NCI-H2196 treated with DMSO at 0.1 percent for 48 hours (cell line): Measurements from ENCODE around the gene HAAO.
"Not testable (repeated sequence)": the region's sequence is repeated elsewhere in the genome, so short reads cannot be mapped to it uniquely, and the experiment has no call there.

ENCODE experiments used
- DNase-seq: peaks from one replicate; lab custom pipeline; 2025; ENCODE audit not compliant: unreplicated experiment; lab: John Stamatoyannopoulos, UW

The HAAO gene

DNA sequence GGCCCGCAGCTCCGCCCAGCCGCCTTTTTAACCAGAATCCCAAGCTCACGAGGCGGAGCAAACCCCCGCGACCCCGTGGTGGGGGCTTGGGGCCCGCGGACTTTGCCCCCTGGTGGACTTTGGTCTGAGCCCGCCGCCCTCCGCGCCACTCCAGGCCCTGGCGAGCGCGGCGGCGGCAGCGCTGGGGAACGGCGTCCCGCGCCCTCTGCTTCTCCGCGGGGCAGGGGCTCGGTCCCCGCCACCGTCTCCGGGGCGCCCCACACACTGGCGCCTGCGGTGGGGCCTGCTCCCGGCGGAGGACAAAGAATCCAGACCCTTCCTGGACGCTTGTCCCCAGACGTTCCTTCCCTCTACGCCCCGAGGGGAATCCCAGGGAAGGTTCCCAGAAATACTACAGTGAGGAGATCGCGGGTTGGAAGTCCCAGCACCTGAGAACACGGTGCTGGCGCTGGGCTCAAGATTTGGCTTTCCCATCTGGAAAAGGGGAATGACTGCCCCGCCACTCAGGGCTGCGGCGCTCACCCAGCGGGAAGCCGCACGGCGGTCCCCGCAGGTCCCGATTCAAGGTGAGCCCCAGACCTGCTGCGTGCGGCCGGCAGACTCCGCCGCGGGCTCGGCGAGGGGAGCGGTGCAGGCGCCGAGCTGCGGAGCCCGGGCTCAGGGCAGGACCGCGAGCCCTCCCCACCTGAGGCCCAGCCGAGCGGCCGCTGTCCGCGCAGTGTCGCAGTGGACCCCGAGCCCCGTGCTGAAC, at the start of gene HAAO:
TSS of gene HAAO (minus strand) at position 1 of the 751 bp plus-strand sequence. CDS start 47 bp downstream, outside the sequence.
- no peak for DNase-seq

GRCh38 chr2:42841344-42841743, 49.0 kb upstream of the HAAO start:
- no peak for DNase-seq

DNA sequence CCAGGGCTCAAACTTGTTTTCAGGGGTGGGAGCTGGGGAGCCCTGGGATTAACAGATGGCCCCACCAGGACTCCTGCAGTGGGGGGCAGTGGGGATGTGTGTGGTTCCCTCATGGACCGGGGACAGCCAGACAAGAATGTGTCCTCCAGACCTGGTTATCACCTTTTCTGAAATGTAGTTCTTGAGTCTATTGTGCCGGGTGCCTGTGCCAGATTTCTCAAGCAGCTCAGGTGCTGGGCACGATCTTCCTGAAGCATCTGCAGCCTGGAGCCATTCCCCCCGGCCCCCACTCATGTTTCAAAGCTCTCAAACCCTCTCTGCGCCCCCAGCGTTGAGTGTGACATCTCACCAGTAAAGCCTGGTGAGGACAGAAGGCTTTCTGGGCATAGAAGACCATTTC, 48.4 kb upstream of the HAAO start:
- no peak for DNase-seq

GRCh38 chr2:42839809-42840501, 47.6 kb upstream of the HAAO start:
- no peak for DNase-seq

DNA sequence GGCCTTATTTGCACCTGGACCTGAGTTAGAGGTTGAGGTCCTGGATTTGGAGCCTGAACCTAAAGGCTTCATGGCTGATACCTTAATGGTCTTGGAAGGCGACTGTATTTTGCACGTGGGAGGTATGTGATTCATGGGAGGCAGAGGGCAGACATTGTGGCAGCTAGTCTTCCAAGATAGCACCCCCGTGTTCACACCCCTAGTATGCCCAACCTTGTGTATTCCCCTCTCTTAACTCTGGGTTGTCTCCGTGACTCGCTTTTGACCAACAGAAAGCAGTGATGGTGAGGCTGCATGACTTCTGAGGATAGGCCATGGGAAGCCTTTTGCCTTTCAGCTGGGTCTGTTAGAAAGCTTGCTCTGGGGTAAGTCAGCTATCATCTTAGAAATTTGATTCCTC, 45.8 kb upstream of the HAAO start:
- no peak for DNase-seq

DNA sequence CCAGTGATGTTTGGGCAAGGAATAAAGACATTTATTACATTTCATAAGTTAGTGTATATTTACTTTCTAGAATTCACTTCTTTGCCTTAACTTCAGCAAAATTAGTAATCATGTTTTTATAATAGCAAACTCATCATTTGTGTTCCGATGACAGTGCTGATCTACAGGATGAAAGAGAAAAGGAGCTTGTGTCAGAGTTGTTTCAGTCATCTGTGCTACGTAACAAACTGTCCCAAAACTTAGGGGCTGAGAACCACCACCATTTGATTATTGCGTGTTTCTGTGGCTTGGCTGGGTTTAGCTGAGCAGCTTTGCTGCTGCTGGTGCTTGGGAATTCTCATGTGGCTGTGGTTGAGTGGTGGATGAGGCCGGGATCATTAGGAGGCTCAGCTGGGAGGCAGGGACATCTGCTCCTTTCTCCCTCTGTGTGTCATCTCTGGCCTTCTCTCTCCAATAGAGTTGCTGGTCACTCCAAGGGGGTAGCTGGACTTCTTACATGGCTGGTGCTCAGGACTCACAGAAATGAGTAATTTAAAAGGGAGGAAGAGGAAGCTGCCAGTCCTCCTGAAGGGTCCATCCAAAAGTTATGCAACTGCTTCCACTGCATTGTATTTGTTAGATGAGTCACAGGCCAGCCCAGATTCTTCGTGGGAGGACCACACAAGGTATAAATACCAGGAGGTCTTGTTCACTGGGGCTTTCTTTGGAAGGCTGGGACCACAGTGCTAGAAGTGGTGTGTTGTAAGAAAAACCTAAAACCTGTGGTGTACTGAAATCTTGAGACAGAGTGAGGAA, 43.4 kb upstream of the HAAO start:
- no peak for DNase-seq

DNA sequence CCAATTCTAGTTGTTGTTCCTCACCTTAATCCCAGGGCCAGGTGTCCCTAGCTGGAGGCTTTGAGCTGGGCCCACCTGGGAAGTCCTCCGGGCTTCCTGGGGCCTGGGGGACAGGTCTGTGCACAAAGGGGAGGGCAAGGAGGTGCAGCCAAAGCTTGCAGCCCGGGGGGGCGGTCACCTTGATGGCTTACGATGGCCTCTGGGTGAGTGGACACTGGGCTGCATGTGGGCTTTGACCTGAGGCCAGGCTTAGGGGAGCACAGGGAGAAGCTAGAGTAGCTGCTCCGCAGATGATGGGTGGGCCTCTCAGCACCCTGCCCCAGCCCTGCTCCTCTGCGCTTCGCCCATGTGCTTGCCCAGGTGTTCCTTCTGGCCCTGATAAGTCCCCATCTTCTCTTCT, 41.8 kb upstream of the HAAO start:
- DNase-seq, result no peak

- DNase-seq, result no peak
Observed at GRCh38 chr2:42832289-42832634, 39.9 kb upstream of the HAAO start.

DNA sequence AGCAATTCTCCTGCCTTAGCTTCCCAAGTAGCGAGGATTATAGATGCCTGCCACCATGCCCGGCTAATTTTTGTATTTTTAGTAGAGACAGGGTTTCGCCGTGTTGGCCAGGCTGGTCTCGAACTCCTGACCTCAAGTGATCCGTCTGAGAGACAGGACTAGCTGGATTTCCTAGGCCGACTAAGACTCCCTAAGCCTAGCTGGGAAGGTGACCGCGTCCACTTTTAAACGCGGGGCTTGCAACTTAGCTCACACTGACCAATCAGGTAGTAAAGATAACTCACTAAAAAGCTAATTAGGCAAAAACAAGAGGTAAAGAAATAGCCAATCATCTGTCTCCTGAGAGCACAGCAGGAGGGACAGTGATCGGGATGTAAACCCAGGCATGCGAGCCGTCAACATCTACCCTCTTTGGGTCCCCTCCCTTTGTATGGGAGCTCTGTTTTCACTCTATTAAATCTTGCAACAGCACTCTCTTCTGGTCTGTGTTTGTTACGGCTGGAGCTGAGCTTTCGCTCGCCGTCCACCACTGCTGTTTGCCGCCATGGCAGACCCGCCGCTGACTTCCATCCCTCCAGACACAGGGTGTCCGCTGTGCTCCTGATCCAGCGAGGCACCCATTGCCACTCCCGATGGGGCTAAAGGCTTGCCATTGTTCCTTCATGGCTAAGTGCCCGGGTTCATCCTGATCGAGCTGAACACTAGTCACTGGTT, 39.3 kb upstream of the HAAO start:
- not testable (repeated sequence) for DNase-seq

DNA sequence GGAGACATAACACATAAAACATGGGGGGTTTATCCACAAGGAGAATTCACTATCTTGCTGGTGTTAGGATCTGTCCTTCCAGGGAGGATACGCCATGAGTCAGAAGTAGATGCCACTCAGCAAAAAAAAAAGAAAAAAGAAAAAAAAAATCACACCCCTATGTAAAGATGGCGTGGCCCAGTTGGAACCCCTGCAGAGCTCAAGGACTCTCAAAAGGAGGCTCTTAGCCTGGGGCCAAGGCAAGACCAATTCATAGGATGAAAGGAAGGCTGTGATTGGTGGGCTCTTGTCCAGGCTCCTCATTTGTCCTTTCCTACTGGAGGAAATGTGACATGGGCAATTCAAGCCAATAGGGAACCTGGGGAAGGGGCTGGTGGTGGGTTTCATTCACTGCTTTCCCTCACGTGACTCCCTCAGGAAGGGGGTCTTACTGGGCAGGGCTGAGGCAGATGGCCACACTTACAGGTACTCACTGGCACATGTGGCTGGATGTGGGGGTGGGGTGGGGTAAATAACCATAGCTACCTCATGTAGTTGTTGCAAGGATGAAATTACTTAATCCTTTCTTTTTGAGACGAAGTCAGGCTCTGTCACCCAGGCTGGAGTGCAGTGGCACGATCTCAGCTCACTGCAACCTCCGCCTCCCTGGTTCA, 38.7 kb upstream of the HAAO start:
- DNase-seq, result no peak

GRCh38 chr2:42829671-42830440, 37.5 kb upstream of the HAAO start:
- no peak for DNase-seq

GRCh38 chr2:42828487-42829425, 36.4 kb upstream of the HAAO start:
- peak; percentile 48 for DNase-seq

DNA sequence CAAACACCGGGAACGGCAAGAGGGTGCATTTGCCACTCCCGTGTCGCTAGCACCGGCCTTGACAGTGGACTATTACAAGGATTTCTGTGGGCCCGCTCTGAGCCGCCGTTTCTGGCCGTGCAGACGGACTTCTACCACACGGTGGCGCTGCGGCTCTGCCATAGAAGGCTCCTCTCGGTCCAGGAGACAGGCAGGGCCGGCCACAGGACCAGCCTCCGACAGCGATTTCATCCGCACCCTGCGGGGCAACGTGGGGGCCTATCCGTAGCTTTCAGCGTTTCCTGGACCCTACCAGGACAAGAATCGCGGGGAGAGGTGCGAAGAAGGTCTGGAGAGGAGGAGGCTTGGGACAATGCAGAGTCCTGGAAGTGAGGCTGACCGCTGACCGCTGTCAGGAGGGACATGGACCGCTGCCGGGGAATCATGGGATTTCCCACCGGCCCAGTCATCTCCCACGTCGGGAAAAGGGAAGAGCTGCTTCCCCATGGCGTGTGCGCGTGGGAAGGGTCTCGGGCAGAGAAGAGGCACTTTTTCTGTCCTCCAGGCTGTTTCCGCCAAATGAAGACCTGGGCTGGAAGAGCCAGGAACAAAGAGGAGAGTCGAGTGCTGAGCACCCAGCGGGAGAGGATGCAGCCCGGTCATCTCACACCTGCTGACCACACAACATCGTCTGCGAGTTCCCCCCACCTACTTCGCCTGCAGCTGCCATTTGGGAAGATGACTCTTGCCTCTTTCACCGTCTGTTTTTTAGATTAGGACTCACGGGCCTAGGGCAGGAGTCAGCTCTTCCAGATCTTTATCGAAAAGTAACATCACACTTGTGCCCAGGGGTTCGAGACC, 35.5 kb upstream of the HAAO start:
- peak; percentile 74 for DNase-seq

DNA sequence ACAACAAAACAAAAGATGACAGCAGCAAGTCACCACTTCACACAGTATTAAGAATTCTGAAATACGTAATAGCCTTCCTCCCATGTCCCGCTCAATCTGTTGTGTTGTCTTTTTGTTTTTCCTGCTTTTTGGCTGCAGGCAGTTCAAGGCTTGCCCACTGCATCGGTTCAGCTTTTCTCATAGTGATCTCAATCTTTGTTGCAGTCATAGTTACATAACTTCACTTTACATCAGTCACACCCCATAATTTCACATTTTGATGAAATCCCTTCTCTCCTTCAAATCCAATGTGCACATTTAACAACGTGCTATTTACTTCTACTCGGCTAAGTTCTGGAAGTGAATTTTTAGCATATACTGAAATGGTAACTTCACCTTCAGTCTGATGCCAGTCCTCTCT, 33.8 kb upstream of the HAAO start:
- DNase-seq, result no peak

- no peak for DNase-seq
Observed at GRCh38 chr2:42824454-42824807, 32.0 kb upstream of the HAAO start.

DNA sequence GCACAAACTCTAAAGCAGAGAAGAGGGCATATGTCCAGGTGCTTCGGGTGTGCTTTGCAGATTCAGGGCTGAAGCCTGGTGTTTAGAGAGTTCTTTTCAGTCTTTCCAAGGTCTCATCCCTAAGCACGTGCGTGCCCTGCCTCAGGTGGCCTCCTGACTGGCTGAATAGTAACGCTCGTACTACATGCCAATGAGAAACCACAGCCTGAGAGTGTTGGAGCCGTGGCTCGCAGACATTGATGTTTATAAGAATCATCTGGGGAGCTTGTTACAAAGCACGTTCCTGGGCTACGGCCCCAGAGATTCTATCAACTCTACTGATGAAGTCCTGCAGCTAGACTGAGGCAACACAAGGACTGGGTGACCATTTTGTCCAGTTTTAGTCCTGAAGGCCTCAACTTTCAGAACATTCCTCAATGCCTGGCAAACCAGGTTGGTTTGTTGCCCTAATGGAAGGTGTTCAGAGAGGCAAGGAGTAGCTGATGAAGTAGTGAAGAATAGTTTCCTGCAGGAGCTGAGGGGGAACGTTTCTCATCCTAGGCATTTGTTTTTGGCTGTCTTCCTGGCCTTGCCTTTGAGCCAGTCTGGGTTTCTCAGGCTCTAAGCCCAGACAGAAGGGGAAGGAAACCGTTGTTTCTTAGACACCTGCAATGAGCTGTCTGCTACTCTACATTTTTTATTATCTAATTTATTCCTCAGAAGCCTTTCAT, 31.5 kb upstream of the HAAO start:
- no peak for DNase-seq

GRCh38 chr2:42819160-42819559, 26.8 kb upstream of the HAAO start:
- no peak for DNase-seq

GRCh38 chr2:42815726-42816125, 23.3 kb upstream of the HAAO start:
- no peak for DNase-seq
